Frontal cortex (tissue), 4 donors: ENCODE data around the gene GSKIP. TPM values are rescaled to one million over a fixed set of nuclear protein-coding genes. Genes with fewer than 3 reads are reported as not detected.

Source experiments
- DNase-seq, 2 donors: peaks; one replicate each; pipeline ENCODE4 v3.0.0; 2012; ENCODE audit warnings: low spot score in 2 of 2
- FAIRE-seq: peaks from 2 replicates; lab custom pipeline; 2012; peaks lifted over from hg19 to GRCh38; lab: Jason Lieb, UNC
- total RNA-seq: library from RNA; depleted of rRNA; stranded (reverse); fragments of >200 nt; gene quantifications from one replicate; pipeline ENCODE4 v1.2.3, GENCODE V29; 2014
- donor health status: control.
- donor health status: control.
- donor health status: control.

Gene GSKIP
- total RNA-seq, 1 donor from 2014 or later = 39.1 TPM

DNA sequence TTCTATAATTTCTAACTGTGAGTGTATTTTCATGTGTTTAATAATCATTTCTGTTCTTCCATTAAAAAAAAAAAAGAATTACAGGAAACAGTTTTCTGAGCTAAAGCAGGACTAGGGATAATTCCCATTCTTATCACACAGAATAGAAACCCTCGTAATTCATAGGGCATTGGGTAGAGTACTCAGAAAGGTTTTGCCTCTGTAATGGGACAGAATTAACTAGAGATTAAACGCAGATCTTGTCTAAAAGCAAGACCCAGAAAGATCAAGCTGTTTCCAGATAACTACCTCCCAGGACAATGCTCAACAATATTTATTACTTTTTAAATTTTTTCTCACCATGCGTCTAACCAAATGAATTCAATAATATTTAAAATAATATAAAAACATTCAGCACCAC, 10.2 kb downstream of the GSKIP start:
- FAIRE-seq (no peak), DNase-seq (no peak)

DNA sequence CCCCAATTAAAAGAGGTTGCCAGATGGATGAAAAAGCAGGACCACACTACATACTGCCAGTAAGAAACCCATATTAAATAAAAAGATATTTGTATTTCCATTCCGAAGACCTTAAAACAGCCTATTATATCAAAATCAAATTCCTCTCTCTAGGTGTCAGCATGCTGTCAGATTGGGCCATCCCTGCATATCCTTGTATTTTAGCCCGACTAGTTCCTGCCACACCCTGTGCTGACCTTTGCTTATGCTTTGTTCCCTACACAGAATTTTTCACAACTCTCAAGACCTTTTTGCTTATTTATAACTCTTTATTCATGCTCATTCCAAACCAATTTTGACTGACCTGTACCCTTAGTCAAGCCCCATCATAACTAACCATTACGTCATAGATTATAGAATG, 12.8 kb downstream of the GSKIP start:
- FAIRE-seq (no peak), DNase-seq (no peak)

DNA sequence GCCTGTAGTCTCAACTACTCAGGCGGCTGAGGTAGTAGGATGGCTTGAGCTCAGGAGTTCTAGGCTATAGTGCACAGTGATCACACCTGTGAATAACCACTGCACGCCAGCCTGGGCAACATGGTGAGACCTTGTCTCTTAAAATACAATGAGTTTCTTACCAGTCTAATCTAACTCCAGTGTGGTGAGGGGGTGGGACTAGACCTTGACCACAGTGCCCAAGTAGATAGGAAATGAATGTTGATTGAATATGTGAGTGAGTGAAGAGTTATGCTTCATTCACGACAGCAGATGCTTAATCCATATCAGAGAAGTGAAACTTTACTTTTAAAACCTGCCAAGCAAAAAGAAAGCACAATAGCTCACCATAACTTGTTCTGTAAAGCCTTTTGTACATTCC, 17.4 kb downstream of the GSKIP start:
- DNase-seq (no peak), FAIRE-seq (no peak)

DNA sequence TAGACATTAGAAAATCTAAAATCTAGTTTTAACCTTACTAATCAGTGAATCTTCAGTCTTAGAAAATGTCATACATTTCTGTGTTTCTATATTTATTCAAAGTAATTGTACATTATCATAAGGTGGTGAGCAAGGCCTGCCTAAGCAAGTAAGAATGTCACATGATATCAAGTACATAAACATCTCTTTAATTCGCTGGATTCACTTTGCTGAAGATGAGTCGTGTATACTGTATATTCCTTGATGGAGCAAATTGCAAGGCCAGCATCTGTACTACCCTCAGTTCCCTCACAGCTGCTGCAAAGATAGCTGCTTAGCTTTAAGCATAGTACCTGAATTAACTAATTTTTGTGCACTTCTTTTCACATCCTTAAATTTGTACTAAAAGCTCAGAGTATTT, 20.1 kb downstream of the GSKIP start:
- FAIRE-seq (no peak), DNase-seq (no peak)

DNA sequence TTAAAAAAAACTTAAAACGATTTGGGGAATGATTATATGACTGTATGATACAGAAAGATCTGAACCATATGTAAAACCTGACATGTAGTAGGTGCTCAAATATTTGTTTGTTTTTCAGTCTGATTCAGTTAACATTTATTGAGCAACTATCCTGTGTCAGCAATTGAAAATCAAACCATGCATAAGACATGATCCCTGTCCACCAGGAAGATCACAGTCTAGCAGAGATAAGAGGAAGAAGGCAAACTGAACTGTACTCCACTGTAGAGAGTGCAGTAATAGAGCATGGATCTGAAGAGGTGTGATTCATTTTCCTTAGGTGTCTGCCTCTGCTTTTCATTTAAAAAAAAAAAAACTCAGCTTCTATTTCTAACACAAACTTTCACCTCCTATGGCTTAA, 20.7 kb downstream of the GSKIP start:
- FAIRE-seq = no peak
- DNase-seq = no peak

DNA sequence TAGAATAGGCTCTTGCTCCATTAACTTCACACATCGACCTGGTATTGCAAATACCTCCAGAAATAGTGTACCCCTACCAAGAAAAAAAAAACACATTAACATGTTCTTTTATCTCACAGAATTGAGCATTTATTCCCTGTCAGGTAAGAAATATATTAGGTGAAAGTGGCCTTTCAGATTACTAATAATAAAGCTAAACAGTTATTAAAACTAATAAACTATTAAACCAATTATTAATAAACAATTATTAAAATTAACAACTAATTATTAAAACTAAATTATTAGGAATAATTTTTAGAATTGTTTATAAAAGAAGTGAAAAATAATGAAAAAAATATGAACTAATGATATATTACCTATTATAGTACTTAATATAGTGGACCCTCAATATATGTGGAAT, 21.4 kb downstream of the GSKIP start:
- FAIRE-seq = peak; percentile 97
- no peak for DNase-seq

DNA sequence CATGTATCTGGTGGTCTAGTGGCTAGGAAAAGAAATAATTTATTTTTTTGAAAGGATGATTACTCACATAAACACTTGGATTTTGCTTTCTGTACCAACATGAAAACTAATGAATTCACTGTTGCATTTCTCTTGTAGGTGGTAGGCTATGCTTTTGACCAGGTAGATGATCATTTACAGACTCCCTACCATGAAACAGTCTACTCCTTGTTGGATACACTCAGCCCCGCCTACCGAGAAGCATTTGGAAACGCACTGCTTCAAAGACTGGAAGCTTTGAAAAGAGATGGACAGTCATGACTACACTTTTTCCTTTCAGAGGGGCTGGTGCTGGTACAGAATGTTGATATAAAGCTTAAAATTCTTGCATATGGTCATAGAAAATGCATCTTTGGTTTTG, 22.1 kb downstream of the GSKIP start:
- DNase-seq (no peak), FAIRE-seq (no peak)

DNA sequence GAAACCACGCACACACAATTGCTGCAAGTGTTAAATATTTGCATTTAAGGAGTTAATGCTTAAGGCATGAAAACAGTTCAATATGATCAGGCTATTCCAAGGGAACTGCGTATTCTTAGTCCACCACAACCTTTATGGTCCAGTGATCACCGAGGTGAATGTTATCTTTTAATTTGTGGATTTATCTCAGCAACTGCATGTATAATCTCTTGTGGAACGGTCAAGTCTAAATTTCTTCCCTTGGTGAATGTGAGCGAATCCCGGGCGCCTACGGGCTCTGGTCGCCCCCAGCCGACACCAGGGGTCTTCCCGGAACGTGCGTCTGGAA, 27.6 kb downstream of the GSKIP start:
- DNase-seq = no peak
- no peak for FAIRE-seq

DNA sequence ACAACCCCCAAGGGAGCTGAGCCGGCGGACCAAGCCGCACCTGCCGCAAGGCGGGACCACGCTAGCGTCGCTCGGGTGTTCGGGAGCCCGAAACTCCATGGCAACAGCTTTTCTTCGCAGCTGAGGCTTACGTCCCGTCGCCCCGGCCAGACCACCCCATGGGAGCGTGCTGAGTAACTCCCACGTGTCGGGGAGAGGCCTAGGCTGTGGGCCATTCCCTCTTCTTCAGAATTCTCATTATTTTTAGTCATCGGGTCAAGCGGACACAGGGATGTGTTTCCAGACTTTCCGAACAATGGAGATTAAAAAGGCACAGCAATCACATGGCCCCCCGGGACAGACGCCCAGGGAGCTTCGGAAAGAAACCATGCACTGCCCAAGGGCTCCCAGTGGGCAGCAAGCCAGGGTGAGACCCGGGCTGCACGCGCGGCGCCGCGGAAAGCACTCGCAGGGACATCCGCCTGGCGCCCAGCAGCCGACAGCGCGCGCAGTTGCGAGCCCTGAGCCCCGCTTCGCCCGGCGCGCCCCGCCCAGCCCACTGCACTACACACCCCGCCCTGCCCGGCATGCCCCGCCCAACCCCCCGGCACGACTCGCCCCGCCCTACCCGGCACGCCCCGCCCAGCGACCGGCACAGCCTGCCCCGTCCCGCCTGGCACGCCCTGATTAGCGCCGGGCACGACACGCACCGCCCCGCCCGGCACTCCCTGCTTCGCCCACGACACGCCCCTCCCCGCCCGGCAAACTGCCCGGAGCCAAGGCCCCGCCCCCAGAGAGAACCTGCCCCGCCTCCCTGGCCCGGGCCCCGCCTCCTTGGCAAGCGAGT, 28.2 kb downstream of the GSKIP start:
- FAIRE-seq = no peak
- DNase-seq = peak; percentile 95

DNA sequence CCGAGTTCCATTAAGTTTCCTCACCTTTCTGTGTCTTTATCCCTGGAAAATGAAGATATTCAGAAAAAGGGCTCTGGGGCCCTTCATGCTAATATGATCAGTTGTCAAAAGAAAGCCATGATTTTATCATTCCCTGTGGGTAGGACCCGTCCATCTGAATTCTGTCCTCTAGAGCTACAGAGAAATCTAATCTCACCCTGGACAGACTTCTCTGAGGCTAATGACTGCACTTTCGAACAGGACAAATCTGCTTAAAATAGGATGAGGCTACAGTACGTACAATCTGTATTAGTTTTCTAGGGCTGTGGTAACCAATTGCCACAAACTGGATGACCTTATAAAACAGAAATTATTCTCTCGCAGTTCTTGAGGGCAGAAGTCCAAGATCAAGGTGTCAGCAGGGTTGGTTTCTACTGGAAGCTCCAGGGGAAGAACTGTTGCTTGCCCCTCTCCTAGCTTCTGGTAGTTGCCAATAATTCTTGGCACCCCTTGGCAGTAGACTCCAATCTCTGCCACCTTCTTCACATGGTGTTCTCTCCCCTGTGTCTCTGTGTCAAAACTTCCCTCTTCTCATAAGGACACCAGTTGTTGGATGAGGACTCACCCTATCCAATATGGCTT, 29.9 kb downstream of the GSKIP start:
- FAIRE-seq (no peak), DNase-seq (no peak)

DNA sequence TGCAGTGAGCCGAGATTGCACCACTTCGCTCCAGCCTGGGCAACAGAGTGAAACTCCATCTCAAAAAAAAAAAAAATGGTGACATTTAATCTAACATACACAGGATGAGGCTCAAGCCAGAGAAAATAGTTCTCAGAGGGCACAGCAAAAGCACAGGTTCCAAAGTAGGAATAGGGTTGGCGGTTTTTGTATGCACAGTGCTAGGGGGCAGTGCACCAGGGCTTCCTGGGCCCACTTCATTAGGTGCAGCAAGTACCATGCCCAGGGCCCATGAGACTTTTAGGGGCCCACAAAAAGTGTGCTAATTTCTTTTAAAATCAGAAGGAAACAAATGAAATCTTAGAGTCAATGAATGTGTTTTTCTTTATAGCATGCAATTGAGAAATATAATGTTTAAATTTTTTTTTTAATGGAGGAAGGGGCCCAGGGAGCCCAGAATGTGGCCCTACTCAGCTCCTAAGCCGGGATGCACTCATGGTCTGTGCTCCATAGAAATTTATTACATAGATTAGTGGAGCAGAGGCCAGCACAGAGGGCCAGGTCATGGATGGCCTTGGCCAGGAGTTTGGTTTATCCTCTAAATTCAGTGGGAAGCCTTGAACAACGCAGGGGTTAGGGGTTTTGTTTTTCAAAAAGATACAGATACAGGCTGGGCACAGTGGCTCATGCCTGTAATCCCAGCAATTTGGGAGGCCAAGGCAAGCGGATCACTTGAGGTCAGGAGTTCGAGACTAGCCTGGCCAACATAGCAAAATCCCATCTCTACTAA, 30.9 kb downstream of the GSKIP start:
- DNase-seq = no peak
- no peak for FAIRE-seq

DNA sequence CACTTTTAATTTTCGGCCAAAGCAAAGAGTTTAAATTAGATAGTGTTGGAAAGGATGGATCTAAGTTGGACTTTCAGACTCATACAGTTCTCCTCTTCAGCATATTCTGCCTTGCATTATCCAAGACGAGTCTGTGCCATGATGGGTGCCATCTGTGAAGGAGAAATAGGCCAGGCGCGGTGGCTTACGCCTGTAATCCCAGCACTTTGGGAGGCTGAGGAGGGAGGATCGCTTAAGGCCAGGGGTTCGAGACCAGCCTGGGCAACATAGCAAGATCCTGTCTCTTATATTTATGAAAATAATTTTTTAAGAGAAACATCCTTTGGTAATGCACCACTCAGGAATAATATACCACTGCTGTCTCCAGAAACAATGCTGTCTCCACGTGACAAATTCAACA, 35.1 kb downstream of the GSKIP start:
- FAIRE-seq = no peak

DNA sequence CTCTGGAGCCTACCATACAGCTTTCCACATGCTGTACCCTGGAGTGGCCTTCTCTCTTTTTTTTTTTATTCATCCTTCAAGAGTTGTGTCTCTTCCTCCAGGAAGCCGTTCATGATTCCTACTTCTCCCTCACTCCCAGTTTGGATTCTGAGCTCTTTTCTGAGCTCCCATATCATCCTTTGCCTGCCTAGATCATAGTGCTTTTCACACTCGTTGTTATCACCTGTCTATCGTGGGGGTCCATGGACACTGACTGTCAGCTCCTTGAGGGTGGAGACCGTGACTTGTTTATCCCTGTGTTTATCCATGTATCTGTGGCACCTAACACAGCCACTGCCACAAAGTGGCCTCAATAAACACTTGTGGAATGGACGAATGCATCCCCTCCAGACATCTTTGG, 35.6 kb downstream of the GSKIP start:
- DNase-seq (no peak), FAIRE-seq (no peak)

More for the DNA sequence above, 35.1 kb downstream of the GSKIP start:
- DNase-seq = no peak

DNA sequence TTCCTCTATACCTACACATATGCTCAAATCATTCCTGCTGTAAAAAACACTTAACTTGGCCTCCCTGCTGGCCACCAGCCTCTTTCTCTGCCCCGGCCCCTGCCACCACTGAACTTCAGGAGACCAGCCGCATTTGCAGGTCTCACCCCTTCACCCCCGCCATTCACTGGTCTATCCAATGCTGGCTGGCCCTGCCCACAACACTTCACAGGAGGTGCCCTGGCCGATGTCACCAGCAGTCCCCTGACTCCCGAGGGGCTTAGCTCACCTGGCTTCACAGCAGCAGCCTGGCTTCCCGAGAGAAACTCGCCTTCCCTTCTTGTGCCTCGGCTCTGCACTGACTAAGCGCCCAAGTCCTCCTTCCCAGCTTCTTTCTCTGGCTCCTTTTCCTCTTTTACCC, 36.1 kb downstream of the GSKIP start:
- DNase-seq (no peak), FAIRE-seq (no peak)

DNA sequence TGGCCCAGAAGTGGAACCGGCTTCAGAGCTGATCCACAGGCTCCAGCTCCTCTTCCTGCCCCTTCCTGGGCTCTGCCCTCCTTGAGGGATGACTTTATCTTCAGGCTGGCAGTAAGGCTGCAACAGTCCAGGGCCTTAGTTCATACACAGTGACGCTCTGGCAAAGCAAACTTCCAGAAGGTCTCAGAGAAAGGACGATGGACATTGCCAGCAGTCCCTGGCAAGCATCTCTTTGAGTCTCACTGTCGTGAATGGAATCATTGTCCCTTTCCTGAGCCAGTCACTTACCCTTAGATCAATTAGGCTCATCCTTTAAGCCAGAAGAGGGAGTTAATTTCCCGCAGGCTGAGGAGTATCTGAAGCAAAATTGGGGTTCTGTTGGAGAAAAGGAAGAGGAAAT, 37.2 kb downstream of the GSKIP start:
- peak; percentile 30 to 41 for DNase-seq
- no peak for FAIRE-seq

DNA sequence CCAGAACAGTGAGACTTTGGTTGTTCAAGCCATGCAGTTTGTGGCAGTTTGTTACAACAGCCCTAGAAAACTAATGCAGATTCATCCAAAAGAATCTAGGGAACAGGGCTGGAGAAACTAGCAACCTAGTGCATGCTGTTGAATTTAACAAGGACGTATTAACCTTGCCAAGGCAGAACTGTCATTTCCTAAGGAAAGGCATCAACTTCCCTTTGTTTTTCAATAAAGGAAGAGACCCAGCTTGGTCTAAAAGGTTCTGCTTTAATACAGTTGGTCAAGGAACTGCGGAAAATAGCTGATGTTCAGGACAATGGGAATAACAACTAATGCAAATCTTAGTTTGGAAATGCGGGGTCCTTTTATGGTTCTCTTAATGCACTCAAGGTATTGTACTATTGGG, 40.1 kb downstream of the GSKIP start:
- DNase-seq = no peak

DNA sequence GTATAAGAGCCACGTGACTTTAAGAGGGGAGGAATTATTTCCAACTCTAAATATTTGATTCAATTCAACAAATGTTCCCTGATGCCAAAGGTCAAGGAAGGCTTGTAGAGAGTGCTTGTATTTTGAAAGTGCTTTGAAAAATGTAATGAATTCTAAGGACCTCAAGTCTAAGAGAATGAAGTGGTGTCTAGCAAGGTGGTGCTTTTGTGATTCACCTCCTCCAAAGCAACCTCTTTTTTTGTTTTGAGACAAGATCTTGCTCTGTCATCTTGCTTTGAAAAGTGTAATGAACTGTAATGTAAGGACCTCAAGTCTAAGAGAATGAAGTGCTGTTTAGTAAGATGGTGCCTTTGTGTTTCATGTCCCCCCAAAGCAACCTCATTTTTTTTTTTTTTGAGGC, 42.4 kb downstream of the GSKIP start:
- DNase-seq (no peak), FAIRE-seq (no peak)

More for the DNA sequence above, 40.1 kb downstream of the GSKIP start:
- FAIRE-seq = no peak

DNA sequence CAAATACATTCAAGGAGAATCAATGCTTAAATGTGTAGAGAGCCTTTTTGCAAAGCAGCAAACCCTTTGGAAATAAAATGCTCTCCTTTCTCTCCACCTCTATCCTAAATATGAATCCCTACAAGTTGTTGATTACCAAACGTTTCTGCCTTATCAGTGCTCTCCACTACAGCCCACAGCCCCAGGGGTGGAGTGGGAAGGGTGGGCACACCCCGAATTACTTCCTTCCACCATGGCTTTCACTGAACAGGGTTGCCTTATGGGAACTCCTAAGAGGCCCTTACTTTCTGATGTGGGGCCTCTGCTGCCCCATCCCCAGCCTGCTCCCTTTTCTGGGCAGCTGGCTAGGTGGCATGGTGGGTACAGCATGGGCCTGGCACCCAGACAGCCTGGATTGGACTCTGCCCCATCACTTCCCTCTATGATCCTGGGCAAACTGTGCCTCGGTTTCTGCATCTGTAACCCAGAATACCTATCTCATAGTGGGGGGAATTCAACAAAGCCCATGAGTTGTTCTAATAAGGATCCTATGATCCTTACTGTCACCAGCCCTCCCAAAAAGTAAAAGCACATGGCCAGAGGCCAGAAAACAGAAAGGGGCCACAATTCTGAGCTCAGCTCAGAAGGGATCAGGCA, 44.7 kb downstream of the GSKIP start:
- DNase-seq (no peak), FAIRE-seq (no peak)

DNA sequence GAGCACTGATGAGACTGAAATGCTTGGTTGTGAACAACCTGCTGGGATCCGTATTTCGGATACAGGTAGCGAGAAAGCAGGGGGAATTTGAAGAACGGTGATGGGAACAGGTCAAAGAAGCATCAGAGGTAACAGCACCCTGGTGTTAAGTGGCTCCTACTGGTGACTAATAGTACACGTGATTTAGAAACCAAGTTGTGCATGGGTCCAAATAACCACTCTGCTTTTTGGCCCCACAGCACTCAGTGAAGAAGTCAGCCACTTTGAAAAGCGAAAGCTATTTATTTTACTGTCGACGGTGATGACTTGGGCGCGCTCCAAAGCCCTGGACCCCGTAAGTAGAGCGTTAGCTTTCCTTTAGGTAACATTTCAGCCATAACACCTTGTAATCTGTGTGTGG, 45.3 kb downstream of the GSKIP start:
- no peak for FAIRE-seq

DNA sequence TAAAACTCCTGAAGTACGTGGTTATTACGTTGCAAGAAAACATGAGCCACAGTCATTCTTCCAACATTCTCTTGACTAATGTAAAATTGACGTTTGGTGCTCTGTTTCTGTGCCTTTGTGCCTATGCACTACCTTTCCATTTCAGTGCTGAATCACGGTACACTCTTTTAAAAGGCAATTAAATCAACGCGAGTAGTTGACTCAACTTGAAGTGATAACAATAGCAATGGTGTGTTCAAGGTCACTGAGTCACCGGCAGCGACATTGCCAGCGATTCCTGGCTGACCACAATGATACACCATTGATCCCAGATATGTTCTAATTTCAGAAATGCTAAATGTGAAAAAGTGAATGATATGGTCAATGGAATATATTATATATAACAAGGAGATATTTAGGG, 46.4 kb downstream of the GSKIP start:
- no peak for DNase-seq
- no peak for FAIRE-seq

More for the DNA sequence above, 45.3 kb downstream of the GSKIP start:
- DNase-seq = no peak

DNA sequence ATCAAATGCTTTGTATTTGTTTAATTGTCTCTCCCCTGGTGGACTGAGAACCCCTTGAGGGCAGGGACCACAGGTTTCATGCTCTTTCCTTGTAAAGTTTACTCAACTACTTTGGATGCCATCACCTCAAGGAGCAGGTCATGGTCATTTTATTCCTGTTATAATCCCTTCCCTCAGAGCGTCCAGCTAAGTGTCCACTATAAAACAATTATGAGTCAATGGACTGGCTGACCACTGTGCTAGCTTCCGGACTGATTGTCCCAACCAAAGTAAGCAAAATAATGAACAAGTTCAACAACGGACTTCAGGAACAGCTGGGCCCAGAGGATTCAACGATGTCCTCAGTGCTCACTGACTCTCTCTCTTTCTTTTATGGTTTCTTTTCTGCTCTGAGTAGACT, 46.8 kb downstream of the GSKIP start:
- FAIRE-seq (no peak), DNase-seq (no peak)
